Activated CD8-positive, alpha-beta memory T cell treated with anti-CD3 and anti-CD28 coated beads, Interleukin-2, amount 50 U/mL, for 48 hours (primary cell): ENCODE results near the gene VPS54.
"Not testable (repeated sequence)": the region's sequence is repeated elsewhere in the genome, so short reads cannot be mapped to it uniquely, and the experiment has no call there.

Experiments
- DNase-seq: peaks from one replicate; pipeline ENCODE4 v3.0.0-alpha.2; 2020

Gene VPS54

DNA sequence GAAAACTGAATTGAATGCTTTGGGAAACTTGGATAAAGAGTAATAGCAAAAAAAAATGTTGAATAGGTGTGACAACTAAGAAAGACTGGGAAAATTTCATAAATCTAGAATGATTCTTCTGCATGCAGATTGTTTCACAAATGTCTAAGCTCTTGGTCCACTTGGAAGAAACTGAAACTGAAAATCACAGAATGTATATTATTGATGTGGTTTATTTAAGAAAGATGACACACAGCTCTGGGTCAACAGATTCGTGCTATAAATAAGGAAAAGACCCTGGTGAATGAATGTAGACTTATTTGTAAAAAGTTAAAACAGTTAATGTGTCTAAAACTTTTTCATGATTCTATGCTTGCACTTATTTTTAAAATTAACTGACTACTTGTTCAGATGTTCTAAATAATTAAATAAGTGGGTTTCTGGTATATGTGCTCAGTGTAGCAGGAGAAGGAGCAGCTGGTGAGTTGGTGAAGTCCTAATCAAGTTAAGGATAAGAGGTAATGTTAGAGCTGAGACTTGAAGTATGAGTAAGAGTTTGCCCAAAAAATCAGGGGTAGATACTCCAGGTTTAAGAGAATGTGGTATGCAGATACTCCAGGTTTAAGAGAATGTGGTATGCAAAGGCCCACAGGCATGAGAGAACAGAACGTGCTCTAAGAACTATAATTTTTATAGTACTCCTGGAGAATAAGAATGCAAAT, 153.1 kb downstream of the VPS54 start:
- DNase-seq = no peak

DNA sequence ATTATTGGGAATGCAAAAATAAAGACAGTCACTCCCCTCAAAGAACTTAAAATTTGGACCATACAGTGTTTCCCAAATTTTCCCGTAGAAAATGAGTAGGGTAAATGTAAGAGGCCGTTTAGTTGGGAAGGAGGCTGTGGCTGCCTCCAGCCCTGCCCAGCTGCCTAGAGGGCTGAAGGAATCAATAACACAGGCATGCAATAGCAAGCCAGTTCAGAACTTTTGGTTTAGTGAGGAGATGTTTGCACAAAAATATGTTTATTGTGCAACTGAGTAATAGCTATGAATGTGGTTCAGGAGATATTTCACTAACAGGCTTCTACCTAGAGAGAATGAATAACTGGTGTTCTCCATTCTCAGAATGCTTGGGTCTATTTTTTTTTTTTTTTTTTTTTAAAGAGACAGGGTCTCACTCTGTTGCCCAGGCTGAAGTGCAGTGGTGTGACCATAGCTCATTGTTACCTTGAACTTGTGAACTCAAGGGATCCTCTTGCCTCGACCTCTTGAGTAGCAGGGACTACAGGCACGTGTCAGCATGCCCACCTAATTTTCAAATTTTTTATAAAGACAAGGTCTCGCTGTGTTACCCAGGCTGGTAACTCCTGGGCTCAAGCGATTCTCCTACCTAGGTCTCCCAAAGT, 153.9 kb downstream of the VPS54 start:
- DNase-seq = no peak

DNA sequence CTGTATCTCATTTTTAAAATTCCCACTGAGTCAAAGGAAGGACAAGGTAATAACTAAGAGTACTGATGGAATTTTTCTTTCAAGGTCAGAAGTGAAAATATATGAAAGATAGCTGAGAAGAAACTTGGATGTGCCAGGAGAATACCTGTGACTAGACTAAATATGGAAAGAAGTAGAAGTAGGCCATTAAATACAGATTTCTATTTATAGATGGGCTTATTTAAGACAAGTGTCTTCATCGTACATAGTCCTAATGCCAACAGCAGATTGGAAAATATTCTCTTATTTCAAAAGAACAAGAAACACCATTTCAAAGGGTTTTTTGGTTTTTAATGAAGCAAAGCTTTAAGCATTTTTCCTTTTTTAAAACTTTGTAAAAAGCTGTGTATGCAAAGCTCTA, 155.5 kb downstream of the VPS54 start:
- DNase-seq = no peak

DNA sequence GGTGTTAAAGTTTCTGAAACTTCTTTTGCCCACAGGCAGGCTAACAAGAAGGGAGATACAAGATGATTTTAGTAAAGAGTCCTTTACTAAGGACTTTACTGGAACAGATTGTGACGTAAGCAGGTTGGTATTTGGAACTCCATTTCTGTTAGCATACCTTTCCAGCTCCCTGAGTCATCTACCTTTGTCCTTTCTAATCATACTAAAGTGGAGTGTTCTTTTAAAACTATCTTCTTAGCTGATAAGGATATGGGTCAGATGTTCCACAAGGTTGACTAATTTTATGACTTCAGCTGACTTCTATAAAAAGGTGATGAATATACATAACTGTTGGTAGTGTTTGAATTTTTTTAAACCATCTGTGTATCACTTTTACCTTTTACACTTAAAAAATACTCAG, 156.4 kb downstream of the VPS54 start:
- no peak for DNase-seq

DNA sequence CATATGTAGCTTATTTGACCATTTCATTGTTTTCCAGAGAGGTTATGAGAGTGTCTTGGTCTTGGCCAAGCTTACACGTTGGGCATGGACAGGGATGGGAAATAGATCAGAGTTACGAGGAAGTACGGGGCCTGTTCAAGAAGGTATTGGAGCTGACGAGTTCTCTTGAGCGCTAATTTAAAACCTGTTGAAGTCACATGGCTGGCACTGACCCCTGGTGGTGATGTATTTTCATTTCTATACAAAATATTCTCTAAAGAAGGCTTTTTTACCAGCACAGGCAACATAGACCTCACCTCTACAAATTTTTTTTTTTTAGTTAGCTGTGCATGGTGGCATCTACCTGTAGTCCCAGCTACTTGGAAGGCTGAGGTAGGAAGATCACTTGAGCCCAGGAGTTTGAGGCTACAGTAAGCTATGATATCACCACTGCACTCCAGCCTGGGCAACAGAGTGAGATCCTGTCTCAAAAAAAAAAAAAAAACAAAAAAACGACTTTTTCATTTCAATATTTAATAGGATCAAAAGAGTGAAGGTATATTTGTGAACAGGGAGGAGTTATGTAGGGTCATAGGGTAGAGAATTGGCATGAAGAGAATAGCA, 157.9 kb downstream of the VPS54 start:
- DNase-seq = no peak

DNA sequence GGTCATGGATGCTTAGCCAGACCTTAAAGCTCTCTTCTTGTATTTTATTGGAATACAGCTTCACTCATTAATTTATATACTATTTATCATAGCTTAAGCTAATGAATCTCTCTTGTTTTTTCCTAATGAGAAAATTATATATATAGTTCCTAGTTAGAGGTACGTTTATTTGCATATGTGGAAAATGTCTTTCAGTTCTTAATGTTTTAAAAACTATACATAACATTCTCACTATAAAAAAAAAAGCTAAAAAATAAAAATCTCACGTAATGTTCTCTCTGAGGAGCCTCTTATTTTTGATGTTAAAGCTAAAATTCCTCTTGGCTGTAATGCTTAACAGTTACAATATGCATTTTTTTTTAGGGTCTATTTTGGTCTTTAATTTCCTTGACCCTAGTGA, 160.9 kb downstream of the VPS54 start:
- DNase-seq = no peak

DNA sequence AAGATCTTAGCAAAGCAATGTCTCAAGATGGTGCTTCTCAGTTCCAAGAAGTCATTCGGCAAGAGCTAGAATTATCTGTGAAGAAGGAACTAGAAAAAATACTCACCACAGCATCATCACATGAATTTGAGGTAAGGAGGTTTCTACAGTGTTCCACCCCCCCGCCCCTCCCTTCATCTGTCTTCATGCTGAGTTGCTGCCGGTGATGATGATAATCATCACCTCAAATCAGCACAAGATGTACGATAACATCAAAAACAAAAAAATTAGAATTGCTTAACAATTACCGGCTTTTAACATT, 163.0 kb downstream of the VPS54 start:
- DNase-seq = no peak

DNA sequence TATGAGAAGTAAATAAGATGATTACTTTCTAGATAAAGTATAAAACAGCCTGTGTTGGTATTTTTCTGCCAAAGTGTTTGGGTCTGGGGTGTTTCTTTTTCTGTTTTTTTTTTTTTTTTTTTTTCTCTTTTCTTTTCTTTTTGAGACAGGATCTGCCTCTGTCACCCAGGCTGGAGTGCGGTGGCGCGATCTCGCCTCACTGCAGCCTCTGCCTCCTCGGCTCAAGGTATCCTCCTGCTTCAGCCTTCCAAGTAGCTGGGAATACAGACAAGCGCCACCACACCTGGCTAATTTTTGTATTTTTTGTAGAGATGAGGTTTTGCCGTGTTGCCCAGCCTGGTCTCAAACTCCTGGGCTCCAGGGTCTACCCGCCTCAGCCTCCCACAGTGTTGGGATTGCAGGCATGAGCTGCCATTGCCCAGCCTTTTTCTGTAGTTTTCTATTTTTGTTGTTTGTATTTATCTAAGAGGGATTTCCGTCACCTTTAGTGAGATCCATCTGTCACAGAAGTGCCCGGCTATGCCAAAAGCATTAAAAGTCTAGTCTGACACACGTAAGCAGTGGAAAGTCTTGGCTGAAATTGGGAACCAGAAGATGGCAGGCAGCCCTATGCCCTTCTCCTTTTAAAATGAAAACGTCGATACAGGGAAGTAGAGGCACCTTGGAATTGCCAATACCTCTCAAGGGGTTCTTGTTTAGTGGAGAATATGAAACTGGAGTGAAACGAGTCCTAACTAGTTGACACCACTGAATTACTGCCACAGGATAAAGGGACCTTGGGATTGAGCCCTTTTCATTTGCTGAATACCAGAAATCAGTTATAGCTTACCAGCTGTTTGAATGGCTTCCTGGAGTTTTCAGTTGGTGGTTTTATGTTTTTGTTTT, 163.6 kb downstream of the VPS54 start:
- DNase-seq = no peak

DNA sequence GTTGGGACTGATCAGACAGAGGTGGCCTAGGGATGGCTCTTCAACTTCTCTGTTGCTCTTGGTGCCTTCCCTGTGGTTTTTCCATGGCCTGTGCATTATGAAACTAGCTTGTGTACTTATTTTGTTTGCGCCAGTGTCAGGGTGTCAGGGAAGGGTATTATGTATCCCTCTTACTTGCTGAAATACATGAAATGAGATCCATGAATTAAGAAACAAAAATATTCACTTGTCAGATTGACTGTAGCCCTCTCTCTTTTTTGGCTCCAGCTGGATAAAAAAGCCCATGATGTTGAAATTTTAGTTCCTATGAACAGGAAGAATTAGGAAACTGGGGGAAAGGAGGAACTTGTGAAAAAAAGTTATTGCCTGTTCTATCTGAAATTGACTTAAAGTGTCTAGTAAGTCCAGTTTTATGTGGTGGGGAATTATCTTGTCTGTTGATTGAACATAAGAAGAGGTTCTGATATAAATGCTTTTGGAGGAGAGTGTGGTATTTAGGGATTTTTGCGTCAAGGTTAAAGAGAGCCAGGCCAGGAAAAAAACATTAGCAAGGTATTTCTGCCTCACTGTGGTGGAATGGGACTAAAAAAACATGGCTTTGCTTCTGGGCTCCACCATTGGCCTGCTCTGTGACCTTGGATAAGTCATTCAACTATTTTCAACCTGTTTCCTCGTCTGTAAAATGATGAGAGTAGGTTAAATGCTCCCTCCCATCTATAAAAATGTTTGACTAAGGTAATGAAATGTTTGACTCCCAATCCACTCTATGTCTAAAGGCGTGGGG, 165.5 kb downstream of the VPS54 start:
- no peak for DNase-seq

DNA sequence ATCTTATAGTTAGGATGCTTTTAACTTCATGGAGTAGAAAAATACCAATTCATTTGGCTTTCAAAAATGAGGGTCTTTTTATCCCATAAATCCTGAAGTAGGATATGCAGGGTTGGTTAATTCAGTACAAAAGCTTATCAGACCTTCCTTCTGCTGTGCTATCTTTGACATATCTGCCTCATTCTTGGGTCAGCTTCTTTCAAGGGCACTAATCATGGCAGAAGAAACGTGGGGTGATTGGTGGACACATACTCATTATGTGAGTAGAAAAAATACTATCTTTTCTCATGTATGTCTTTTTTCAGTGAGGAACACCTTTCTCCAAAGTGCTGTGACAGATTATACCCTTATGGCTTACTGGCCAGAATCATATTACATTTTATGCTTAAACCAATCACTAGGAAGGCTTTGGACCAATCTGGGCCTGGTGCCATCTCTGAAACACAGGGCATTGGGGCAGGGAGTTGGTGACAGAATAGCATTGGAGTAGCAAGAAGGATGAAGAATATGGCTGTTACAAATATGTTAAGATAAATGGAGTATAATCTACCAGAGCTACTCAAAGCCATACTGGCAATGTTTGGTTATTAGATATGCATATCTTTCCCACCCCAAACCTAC, 167.4 kb downstream of the VPS54 start:
- DNase-seq = no peak

DNA sequence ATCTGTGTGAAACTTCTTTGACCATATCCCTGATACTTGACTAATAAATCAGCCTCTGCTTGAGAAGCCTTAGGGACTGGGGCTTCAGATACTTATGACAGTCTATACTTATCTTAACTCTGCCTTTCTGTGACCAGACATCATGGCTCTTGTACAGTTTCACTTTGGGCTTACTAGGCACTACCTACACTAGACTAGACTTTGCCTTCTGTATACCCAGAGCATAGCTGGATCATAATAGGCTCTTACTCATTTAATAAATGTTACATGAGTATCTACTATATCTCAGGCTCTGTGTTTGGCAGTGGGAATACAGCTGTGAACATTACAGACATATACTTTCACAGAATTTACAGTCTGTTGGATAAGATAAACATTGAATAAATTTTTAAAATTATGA, 168.6 kb downstream of the VPS54 start:
- no peak for DNase-seq

DNA sequence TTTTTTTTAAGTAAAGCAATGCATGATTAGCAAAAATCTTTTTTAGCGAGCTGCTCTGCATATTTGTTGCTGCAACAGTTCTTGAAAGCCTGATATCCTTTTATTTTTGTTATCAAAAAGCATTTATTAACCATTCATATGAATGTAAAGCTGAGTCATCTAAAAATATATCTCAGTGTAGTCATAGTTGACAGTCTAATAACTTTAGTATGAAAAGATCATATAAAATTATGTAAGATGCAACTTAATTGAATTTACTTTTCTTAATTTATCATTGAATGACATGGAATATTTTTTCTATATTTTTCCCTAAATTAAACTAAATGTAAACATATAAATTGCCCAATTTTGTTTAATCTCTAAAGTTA, 169.0 kb downstream of the VPS54 start:
- DNase-seq = no peak

DNA sequence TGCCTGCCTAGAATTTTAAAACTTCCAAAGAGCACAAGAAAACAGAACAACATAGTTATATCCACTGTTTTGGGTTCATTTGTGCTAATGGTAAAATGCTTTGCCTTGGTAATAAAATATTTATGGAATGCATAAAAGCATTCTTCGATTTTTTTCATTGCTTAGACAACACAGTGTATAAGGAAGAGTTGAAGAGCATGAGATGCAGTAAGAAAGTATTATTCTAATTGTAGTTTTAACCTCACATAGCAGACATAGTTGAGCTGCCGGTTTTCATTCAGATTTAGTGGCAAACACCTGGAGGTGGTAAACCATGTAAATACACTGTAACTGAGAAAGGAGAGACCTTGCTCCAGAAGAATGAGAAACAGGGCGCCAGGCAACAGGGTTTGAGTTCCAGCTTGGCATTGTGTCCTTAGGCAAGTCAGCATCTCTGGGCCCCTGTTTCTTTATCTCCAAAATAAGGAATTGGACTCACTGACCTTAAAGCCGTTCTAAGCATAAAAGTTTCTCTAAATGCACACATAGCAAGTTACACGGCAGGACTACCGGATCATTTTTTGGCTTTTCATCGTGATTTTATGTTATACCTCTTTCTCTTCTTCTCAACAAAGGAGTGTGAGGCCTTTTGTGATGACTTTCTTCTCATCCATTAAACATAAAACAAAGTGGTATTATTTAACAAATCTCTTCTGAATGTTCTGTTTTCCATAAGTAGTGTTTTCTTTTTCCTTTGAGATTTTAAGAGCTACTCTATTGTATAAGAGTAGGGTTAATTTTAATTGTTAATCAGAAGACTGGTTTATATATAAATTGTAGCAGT, 169.6 kb downstream of the VPS54 start:
- no peak for DNase-seq

DNA sequence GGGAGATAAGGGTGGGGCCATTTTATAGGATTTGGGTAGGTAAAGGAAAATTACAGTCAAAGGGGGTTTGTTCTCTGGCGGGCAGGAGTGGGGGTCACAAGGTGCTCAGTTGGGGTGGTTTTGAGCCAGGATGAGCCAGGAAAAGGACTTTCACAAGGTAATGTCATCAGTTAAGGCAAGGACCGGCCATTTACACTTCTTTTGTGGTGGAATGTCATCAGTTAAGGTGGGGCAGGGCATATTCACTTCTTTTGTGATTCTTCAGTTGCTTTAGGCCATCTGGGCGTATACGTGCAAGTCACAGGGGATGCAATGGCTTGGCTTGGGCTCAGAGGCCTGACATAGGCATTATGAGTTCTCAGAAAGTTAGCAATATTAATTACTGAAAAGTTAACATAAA, 171.7 kb downstream of the VPS54 start:
- DNase-seq = not testable (repeated sequence)

DNA sequence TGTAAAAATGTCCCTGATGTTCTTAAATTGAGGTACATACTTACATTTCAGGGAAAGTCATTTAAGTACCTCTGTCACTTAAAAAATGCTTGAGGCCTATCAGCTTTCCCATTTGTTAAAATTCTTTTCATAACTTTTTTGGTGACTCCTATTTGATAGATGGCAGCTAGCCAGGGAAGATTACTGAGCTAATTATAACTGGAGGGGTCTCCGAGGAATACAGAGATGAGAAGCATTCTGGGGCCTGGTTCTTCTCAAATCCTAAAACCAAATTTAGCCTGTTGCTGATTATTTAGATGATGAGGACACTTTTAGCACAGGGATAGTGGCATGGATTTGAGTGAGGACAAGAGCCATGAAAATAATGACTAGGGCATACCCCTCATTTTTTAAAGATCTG, 172.7 kb downstream of the VPS54 start:
- no peak for DNase-seq

DNA sequence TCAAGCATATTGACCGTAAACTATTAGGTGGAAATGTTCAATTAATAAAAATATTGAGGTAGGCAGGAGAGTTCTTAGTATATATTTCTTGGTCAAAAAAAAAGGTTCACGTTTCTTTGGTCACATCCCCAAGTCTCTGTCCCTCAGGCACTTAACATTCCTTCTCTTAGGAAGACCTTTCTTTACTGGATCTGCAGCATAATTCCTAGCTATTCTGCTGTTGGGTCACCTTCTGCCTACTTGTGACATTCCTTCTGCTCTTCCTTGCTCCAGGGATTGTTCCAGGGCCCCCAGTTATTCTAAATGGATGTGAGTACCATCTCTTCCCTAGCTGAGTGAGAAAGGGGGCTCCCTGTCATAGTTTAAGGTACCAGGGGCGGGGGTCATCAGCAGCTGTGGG, 173.4 kb downstream of the VPS54 start:
- DNase-seq = no peak

DNA sequence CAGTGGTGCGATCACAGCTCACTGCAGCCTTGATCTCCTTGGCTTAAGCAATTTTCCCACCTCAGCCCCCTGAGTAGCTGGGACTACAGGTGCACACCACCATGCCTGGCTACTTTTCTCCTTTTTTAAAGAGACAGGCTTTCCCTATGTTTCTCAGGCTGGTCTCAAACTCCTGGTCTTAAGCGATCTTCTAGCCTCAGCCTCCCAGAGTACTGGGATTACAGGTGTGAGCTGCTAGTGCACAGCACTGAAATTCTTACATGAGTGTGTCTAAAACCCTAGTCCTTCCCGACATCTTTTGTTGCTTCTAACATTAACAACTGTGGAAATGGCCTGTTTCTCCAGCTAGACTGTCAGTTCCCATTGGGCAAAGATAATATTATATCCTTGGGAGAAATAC, 174.6 kb downstream of the VPS54 start:
- DNase-seq = no peak

DNA sequence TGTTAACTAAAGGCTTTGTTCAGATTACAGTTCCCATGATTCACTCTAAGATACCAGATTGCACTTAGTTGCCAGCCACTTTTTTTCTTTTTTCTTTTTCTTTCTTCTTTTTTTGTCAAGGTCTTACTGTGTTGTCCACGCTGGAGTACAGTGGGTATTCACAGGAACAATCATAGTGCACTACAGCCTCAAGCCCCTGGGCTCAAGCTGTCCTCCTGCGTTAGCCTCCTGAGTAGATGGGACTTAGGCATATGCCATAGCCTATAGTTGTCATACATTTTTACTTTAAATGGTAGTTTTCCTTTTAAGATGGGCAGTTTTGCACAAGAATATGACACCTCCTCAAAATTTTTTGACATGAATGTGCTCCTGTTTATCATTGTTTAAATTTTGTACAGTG, 175.4 kb downstream of the VPS54 start:
- DNase-seq = no peak

DNA sequence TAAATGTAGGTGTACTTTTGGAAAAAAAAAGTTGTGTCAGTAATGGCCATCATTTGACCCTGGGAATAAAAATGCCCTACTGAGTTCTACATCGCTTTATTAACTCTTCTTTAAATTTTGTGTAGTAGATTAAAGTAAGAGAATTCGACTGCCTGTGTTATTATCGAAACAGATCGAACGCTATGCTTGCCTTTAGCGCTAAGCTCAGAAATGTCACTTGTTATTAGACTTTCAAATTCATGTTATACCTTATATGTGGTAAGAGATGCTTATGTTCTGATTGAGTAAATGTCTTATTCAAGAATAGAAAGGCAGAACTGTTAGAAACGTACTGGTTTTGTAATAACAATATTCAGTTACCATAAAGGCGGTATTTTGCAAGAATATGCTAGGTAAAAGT, 176.1 kb downstream of the VPS54 start:
- DNase-seq = no peak

DNA sequence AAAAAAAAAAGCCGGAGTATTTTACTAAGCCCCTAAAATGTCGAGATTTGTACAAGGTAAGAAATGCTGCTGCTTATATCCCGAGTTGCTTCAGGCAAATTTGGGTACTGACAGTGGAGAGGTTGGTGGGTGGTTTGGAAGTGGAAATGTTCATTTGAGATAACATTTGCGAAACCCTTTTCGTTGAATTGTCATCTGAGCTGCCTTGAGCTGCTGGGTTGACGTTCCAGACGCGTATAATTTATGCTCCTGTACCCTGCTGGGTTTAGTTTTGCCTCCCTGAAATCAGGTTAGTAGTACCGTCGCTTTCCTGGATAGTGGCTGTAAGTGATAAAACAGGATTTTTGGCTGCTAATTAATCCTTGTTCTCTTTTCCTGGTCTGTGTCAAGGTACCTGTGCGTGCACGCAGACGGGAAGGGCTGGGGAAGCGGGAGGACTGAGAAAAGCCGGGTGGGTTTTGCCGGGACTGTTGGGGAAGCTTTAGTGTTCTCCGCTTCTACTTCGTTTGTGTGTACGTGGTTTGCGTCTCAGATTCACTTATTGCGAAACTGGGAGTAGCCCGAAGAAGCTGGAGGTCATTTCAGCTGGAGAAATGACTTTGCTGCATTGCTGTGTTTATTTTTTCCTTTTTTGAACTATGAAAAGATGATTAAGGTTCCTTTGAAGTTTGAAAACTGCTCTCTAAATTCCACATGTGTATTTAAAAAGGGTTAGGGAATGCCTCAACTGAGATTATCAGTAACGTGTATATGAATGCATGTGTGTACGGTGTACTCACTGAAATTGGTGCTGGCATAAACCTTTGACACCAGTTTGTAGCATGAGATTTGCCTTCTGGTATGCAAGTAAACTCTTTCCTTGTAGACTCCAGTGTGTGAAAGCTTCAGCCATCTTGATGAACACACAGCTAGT, 176.8 kb downstream of the VPS54 start:
- peak; percentile 56 for DNase-seq
